GM13977 (cell line): ENCODE results near the gene ADORA2A.

Experiments used
- DNase-seq: peaks from one replicate; pipeline ENCODE4 v3.0.0; 2012; ENCODE audit warnings: low spot score
- in situ Hi-C: fragments of 300-500 bp; cut with MboI; formaldehyde crosslinking; loops from one replicate; pipeline ENCODE4 v1.12.0; 2022; ENCODE audit warnings: low sequenced_read_pairs, low pct_unique_long_range_greater_than_20kb, mixed read lengths, inconsistent platforms; ENCODE audit not compliant: unreplicated experiment
- TF ChIP-seq, protein P1 (sequence below): IDR thresholded peaks from 2 replicates; pipeline ENCODE4 v1.5.1; 2012; ENCODE audit warnings: mild to moderate bottlenecking, control low read depth; ENCODE audit not compliant: insufficient read depth; ENCODE audit errors: extremely low read depth, missing control alignments

The ADORA2A gene

DNA sequence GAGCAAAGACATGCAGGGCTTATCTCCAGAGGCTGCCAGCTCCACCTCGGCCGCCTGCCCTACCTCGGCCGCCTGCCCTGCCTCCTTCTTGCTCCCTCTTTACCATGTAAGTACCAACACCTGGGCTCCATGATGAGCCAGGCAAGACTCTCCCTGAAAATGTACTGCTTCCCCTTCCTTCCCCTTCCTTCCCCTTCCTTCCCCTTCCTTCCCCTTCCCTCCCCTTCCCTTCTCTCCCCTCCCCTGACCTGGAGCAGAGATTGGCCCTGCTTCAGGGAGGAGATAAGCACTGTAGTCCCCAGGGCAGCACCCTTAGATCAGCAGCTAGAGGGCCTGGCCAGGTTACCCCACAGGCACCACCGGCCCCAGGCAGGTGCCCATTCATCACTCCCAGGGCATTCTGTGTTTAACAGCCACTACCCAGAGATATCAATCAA is 25.4 kb upstream of the ADORA2A start:
- in situ Hi-C loops = no loop called here
- TF ChIP-seq, protein P1, sequence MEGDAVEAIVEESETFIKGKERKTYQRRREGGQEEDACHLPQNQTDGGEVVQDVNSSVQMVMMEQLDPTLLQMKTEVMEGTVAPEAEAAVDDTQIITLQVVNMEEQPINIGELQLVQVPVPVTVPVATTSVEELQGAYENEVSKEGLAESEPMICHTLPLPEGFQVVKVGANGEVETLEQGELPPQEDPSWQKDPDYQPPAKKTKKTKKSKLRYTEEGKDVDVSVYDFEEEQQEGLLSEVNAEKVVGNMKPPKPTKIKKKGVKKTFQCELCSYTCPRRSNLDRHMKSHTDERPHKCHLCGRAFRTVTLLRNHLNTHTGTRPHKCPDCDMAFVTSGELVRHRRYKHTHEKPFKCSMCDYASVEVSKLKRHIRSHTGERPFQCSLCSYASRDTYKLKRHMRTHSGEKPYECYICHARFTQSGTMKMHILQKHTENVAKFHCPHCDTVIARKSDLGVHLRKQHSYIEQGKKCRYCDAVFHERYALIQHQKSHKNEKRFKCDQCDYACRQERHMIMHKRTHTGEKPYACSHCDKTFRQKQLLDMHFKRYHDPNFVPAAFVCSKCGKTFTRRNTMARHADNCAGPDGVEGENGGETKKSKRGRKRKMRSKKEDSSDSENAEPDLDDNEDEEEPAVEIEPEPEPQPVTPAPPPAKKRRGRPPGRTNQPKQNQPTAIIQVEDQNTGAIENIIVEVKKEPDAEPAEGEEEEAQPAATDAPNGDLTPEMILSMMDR = no peak
- DNase-seq = no peak

DNA sequence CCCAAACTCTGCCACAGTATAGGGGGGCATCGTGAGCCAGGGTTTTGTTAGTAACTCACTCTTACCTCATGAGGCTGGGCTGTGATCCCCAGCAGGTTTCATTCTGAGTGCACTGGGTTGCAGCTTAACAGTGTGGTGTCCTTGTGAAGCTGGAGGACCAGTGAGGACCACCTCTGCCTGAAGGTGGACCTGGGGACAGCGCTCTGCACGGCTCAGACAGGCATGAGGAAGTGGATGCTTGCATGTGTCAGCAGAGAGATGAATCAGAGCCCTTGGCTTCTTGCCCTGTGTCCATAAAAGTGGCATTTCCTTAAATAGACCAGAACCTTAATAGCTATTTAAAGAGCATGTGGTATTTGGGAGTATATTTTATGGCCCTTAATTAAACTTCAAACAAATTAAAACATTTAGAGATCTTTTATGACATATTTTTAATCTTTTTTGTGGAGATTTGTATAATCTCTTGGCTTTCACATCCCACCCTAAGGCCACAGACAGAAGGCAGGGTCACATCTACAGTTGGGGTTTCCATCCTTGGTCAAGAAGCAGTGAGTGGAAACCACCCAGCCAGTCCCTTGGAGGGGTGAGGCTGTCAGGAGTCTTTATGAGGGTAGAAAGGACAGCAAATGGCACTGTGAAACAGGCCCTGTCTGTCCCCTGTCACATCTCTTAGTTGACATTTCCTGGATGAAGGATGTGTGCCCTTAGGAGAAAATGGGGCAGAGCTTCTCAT is 24.8 kb upstream of the ADORA2A start:
- in situ Hi-C loops = no loop called here
- TF ChIP-seq, protein P1 = no peak
- peak; percentile 54 for DNase-seq

DNA sequence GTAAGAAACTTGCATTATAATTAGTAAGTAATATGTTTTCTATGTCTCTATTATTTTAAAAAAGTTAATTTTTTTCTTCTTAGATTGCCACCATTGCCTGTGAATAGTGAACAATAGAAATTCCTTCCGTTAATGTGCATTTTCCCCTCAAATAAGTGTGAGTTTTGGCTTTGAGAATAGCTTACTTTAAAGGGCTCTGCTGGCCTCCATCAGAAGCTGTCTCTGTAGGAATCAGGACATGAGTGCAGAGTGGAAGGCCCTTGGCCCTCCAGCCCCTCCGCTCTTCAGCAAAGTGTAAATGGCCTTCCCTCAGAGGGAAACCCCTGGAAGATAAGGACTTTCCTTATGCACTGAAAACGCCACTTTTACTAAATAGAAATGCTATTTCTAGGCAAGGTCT is 24.1 kb upstream of the ADORA2A start:
- DNase-seq = no peak
- TF ChIP-seq, protein P1 = no peak
- in situ Hi-C loops = no loop called here

DNA sequence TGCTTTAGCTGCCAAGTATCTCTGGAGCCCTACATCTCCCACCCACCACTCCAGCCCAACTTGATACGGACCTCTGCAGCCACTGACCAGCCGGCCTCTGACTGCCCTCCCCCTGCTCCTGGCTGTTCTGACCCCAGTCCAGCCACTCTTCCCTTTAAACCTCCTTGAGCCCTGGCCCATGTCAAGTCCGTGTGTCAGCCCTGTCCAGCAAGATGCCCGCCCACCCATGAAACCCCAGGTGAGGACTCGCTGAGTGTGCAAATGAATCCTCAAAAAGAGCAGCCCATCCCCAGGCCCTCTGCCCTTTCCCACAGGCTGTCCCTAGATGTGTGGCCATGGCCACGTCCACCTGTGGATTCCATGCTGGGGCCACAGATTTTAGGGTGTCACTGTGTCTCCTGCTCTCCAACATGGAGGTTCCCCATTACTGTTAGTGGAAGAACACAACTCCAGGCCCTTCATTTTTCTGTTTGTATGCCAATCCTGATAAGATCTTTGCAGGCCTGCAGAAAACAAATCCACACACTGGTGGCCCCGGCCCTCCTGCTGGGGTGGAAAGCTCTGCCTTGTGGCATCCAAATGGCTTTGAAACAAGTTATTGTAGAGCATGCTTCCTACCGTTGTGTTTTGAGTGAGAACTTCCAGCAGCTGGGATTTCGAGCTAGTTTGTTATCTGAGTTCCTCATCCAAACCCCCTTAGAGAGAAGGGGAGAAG is 22.7 kb upstream of the ADORA2A start:
- no peak for DNase-seq
- in situ Hi-C loops = no loop called here
- TF ChIP-seq, protein P1 = no peak

DNA sequence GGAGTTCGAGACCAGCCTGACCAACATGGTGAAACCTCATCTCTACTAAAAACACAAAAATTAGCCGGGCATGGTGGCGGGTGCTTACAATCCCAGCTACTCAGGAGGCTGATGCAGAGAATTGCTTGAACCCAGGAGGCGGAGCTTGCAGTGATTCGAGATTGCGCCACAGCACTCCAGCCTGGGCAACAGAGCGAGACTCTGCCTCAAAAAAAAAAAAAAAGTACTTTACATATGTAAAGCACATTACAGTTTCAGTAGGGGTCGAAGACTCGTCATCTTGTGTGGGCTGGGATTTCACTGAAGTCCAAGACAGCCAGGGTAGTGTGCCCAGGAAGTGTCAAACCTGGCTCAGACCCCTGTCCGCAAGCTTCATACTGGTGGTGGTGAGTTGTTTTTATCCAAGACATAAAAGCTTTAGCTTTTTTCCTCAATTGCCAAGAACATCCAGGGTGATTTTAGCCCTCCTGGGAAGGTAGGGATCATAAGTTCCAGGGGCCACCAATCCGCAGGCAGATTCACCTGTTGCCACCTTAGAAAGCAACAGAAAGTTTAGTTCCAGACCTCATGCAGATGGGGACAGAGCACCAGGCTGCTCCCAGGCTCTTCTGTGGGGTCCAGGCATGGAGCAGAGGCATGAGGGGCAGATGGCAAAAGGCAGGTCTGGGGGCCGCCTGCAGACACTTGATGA is 21.6 kb upstream of the ADORA2A start:
- DNase-seq = no peak
- in situ Hi-C loops = no loop called here
- TF ChIP-seq, protein P1 = no peak

DNA sequence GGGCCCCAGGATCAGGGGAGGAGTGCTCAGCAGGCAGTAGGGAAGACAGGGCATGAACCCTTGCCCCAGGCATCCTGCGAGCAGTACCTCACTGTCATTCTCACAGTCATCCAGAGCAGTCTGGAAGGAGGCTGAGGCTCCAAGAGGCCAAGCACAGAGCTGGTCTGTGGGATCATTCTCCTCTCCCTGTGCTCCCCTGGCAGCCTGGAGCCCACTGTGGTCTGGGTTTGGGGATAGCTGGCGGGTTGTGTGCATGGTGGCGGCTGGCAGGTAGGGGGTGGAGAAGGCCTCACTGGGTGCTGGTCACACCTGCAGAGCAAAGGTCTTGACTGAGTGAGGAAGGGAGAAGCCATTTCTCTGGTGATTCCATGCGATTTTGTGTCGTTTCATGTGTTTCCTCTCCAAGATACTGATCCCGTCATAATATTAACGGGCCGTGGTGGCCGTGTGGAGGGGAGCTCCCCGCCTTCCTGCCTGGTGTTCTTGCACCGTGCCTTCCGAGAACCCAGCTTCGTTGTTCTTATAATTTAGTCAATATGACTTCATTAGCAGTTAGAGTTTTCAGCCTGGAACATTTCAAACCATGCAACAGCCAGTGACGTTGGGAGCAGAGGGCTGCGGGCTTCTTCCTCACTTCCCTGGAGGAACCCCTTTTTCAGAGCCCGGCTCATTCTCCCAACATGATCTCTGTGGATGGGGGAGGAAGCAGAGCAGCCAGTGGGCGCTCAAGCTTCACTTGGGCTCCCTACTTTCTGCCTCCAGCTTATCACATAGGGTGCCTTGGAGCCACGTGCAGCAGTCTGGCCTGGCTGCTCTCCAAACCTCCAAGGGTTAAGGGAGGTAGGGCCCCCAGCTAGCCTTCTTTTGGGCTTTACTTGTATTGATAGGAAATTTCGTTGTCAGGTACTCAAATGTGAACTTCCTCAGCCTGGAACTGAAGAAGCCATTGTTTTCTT is 20.8 kb upstream of the ADORA2A start:
- in situ Hi-C loops = no loop called here
- TF ChIP-seq, protein P1 = no peak
- no peak for DNase-seq
